DOHH2 (cell line): Measurements from ENCODE around the gene OR5AU1.

Experiments
- H3F3A ChIP-seq: fragments of 200-600 bp; sonication (generic), shearing (Covaris generic); 2 replicates; pipeline ENCODE4 v1.6.0; 2016; ENCODE audit warnings: antibody characterized with exemption, mild to moderate bottlenecking; ENCODE audit not compliant: control insufficient read depth, insufficient read depth
- H3K27ac ChIP-seq: fragments of 200-600 bp; sonication (generic); 2 replicates; pipeline ENCODE4 v1.5.1; 2014; ENCODE audit warnings: low read depth, mild to moderate bottlenecking, low read length, moderate library complexity
- H3K27me3 ChIP-seq: fragments of 200-600 bp; sonication (generic); 2 replicates; pipeline ENCODE4 v1.6.1; 2014; ENCODE audit warnings: mild to moderate bottlenecking, low read length, mixed read lengths; ENCODE audit not compliant: control insufficient read depth
- H3K36me3 ChIP-seq: fragments of 200-600 bp; sonication (generic); 2 replicates; pipeline ENCODE4 v1.6.1; 2014; ENCODE audit warnings: mild to moderate bottlenecking, low read length, moderate library complexity, mixed read lengths; ENCODE audit not compliant: control insufficient read depth
- H3K4me1 ChIP-seq: fragments of 200-600 bp; sonication (generic); 2 replicates; pipeline ENCODE4 v1.6.1; 2014; ENCODE audit warnings: mild to moderate bottlenecking, low read length, mixed read lengths; ENCODE audit not compliant: control insufficient read depth
- H3K4me2 ChIP-seq: fragments of 200-600 bp; sonication (generic); 2 replicates; pipeline ENCODE4 v1.6.0; 2014; ENCODE audit warnings: mild to moderate bottlenecking, low read length, moderate library complexity
- H3K4me3 ChIP-seq: fragments of 200-600 bp; sonication (generic); 2 replicates; pipeline ENCODE4 v1.5.1; 2014; ENCODE audit warnings: mild to moderate bottlenecking, low read length, mixed read lengths
- H3K79me2 ChIP-seq: fragments of 200-600 bp; sonication (generic); 2 replicates; pipeline ENCODE4 v1.6.1; 2014; ENCODE audit warnings: mild to moderate bottlenecking, low read length, mixed read lengths; ENCODE audit not compliant: control insufficient read depth
- H3K9me2 ChIP-seq: fragments of 200-600 bp; sonication (generic); replicated peaks from 2 replicates; pipeline ENCODE4 v1.6.1; 2014; ENCODE audit warnings: mild to moderate bottlenecking, low read length, mixed read lengths; ENCODE audit not compliant: control insufficient read depth
- H3K9me3 ChIP-seq: fragments of 200-600 bp; sonication (generic); 2 replicates; pipeline ENCODE4 v1.6.1; 2014; ENCODE audit warnings: antibody characterized with exemption, low read length, mixed read lengths; ENCODE audit not compliant: control insufficient read depth, insufficient read depth
- H4K20me1 ChIP-seq: fragments of 200-600 bp; sonication (generic); 2 replicates; pipeline ENCODE4 v1.6.0; 2014; ENCODE audit warnings: low read depth, mild to moderate bottlenecking, antibody characterized with exemption, low read length, moderate library complexity; ENCODE audit not compliant: control insufficient read depth, insufficient read depth
- CTCF ChIP-seq: fragments of 200-600 bp; sonication (generic); IDR thresholded peaks from one replicate; pipeline ENCODE4 v1.5.1; 2014; ENCODE audit warnings: antibody characterized with exemption, mild to moderate bottlenecking, low read depth, low read length; ENCODE audit not compliant: poor library complexity, severe bottlenecking
- EZH2phosphoT487 ChIP-seq: fragments of 200-600 bp; sonication (generic); IDR thresholded peaks from 2 replicates; pipeline ENCODE4 v1.6.1; 2017; ENCODE audit warnings: borderline replicate concordance, mild to moderate bottlenecking, antibody characterized with exemption, low read length, moderate library complexity, mixed read lengths

Gene OR5AU1

GRCh38 chr14:21155963-21156362, at the start of gene OR5AU1:
TSS of gene OR5AU1 (minus strand) at chr14:21156063. CDS start at chr14:21155872, 191 bp downstream.
- Histone ChIP-seq H4K20me1 (no peaks in the 10 kb centered on the region), H3K27me3 (peaks cover 17% of the 10 kb centered on the region), H3K27ac (no peak within 1 kb of the TSS), H3K4me2 (no peak within 1 kb of the TSS), H3K4me3 (no peak within 1 kb of the TSS), H3K9me2 (no peaks in the 10 kb centered on the region), H3F3A (no peaks in the 10 kb centered on the region), H3K4me1 (no peaks in the 10 kb centered on the region), H3K79me2 (no peaks in the 10 kb centered on the region), H3K9me3 (no peaks in the 10 kb centered on the region), H3K36me3 (no peaks in the 10 kb centered on the region)
- TF ChIP-seq CTCF (no peak), EZH2phosphoT487 (no peak)

- peaks cover 45% of the 10 kb centered on the region for H3K36me3 ChIP-seq
- H3K79me2 ChIP-seq: no peaks in the 10 kb centered on the region
- no peak for TF ChIP-seq EZH2phosphoT487
- TF ChIP-seq CTCF: no peak
- no peaks in the 10 kb centered on the region for H3K4me1 ChIP-seq
- H3K4me3 ChIP-seq: no peak overlapping the region
- no peaks in the 10 kb centered on the region for H3K9me2 ChIP-seq
- H4K20me1 ChIP-seq: peaks cover 17% of the 10 kb centered on the region
- H3K27ac ChIP-seq: no peak overlapping the region
- H3K4me2 ChIP-seq: no peak overlapping the region
- no peaks in the 10 kb centered on the region for H3K9me3 ChIP-seq
- peaks cover 95% of the 10 kb centered on the region for H3F3A ChIP-seq
- no peaks in the 10 kb centered on the region for H3K27me3 ChIP-seq
Measured at GRCh38 chr14:21205026-21205677, 49.3 kb upstream of the OR5AU1 start.

GRCh38 chr14:21204167-21205025, 48.5 kb upstream of the OR5AU1 start:
- Histone ChIP-seq H3K36me3 (peaks cover 37% of the 10 kb centered on the region), H3K9me2 (no peaks in the 10 kb centered on the region), H3K79me2 (no peaks in the 10 kb centered on the region), H3F3A (peaks cover 95% of the 10 kb centered on the region), H3K9me3 (no peaks in the 10 kb centered on the region), H3K4me3 (no peak overlapping the region), H3K27me3 (no peaks in the 10 kb centered on the region), H3K27ac (no peak overlapping the region), H3K4me1 (no peaks in the 10 kb centered on the region), H4K20me1 (peaks cover 15% of the 10 kb centered on the region), H3K4me2 (no peak overlapping the region)
- TF ChIP-seq EZH2phosphoT487 (no peak), CTCF (no peak)
